HEK293 (cell line): ENCODE results near the gene MUC12.
"Not testable (repeated sequence)": the region's sequence is repeated elsewhere in the genome, so short reads cannot be mapped to it uniquely, and the experiment has no call there.

Experiments used
- CTCF ChIA-PET: fragments of 350-600 bp; formaldehyde crosslinking; extraction: SDS; loops from one replicate; lab custom pipeline; 2021; ENCODE audit warnings: antibody characterized with exemption; lab: Yijun Ruan, JAX
- POLR2A ChIA-PET: fragments of 300-600 bp; formaldehyde crosslinking; extraction: SDS; loops from one replicate; lab custom pipeline; 2020; ENCODE audit warnings: antibody characterized with exemption, inconsistent platforms; lab: Yijun Ruan, JAX
- H3K27ac ChIP-seq: fragments of 200-500 bp; sonication (Bioruptor generic); 2 replicates; pipeline ENCODE4 v1.5.1; 2014; ENCODE audit warnings: low read depth, low read length, control low read depth, inconsistent platforms; ENCODE audit errors: extremely low read depth
- H3K36me3 ChIP-seq, 2 experiments: fragments of 200-500 bp in 1 of 2; sonication (Bioruptor generic) in 1 of 2; 1 replicate in 1 of 2; 2 replicates in 1 of 2; pipeline ENCODE4 v1.5.1; 2014 to 2017; ENCODE audit warnings: inconsistent platforms in 2 of 2, low read length in 2 of 2; ENCODE audit not compliant: control insufficient read depth in 2 of 2, insufficient read depth in 1 of 2
- H3K4me1 ChIP-seq: fragments of 200-500 bp; sonication (Bioruptor generic); 2 replicates; pipeline ENCODE4 v1.5.1; 2014; ENCODE audit warnings: mild to moderate bottlenecking, low read length, inconsistent platforms; ENCODE audit not compliant: control insufficient read depth, insufficient read depth
- H3K4me3 ChIP-seq: 2 replicates; pipeline ENCODE4 v1.5.1; 2011; ENCODE audit warnings: low read depth, mild to moderate bottlenecking, control low read depth, low read length, moderate library complexity
- H3K9me3 ChIP-seq: fragments of 200-500 bp; sonication (Bioruptor generic); 2 replicates; pipeline ENCODE4 v1.5.1; 2014; ENCODE audit warnings: low read depth, low read length, inconsistent platforms; ENCODE audit not compliant: control insufficient read depth, insufficient read depth
- EGR2 ChIP-seq: fragments of 450-650 bp; formaldehyde crosslinking; IDR thresholded peaks from 2 replicates; pipeline ENCODE4 v1.5.1; 2016; ENCODE audit warnings: low read depth, missing biosample characterization, missing genetic modification characterization
- GLIS2 ChIP-seq: fragments of 450-650 bp; formaldehyde crosslinking; IDR thresholded peaks from 2 replicates; pipeline ENCODE4 v1.5.1; 2016; ENCODE audit warnings: missing biosample characterization, missing genetic modification characterization
- KLF8 ChIP-seq: fragments of 450-650 bp; formaldehyde crosslinking; IDR thresholded peaks from 2 replicates; pipeline ENCODE4 v1.5.1; 2016; ENCODE audit warnings: missing biosample characterization, missing genetic modification characterization
- PRDM6 ChIP-seq: fragments of 450-650 bp; formaldehyde crosslinking; IDR thresholded peaks from 2 replicates; pipeline ENCODE4 v1.5.1; 2017; ENCODE audit warnings: missing biosample characterization, missing genetic modification characterization
- REPIN1 ChIP-seq: fragments of 450-650 bp; formaldehyde crosslinking; IDR thresholded peaks from 2 replicates; pipeline ENCODE4 v1.5.1; 2017; ENCODE audit warnings: missing biosample characterization, missing genetic modification characterization, low read depth
- SCRT1 ChIP-seq: fragments of 450-650 bp; formaldehyde crosslinking; IDR thresholded peaks from 2 replicates; pipeline ENCODE4 v1.5.1; 2016; ENCODE audit warnings: missing biosample characterization, missing genetic modification characterization, borderline replicate concordance
- ZBTB17 ChIP-seq: fragments of 450-650 bp; formaldehyde crosslinking; IDR thresholded peaks from 2 replicates; pipeline ENCODE4 v1.5.1; 2016; ENCODE audit warnings: missing biosample characterization, missing genetic modification characterization
- ZNF121 ChIP-seq: fragments of 450-650 bp; formaldehyde crosslinking; IDR thresholded peaks from 2 replicates; pipeline ENCODE4 v1.5.1; 2016; ENCODE audit warnings: missing biosample characterization, missing genetic modification characterization
- ZNF175 ChIP-seq: fragments of 450-650 bp; formaldehyde crosslinking; IDR thresholded peaks from 2 replicates; pipeline ENCODE4 v1.5.1; 2016; ENCODE audit warnings: missing biosample characterization, missing genetic modification characterization
- ZNF324 ChIP-seq: fragments of 450-650 bp; formaldehyde crosslinking; IDR thresholded peaks from 2 replicates; pipeline ENCODE4 v1.5.1; 2016; ENCODE audit warnings: missing biosample characterization, missing genetic modification characterization
- ZNF341 ChIP-seq: fragments of 450-650 bp; formaldehyde crosslinking; IDR thresholded peaks from 2 replicates; pipeline ENCODE4; 2016; ENCODE audit warnings: low read depth, missing biosample characterization, missing genetic modification characterization
- ZNF354C ChIP-seq: fragments of 450-650 bp; formaldehyde crosslinking; IDR thresholded peaks from 2 replicates; pipeline ENCODE4 v1.5.1; 2016; ENCODE audit warnings: missing biosample characterization, missing genetic modification characterization, low read depth, borderline replicate concordance
- ZNF37A ChIP-seq: fragments of 450-650 bp; IDR thresholded peaks from 2 replicates; pipeline ENCODE4 v1.5.1; 2018; ENCODE audit warnings: missing biosample characterization, missing genetic modification characterization
- ZNF792 ChIP-seq: fragments of 450-650 bp; formaldehyde crosslinking; IDR thresholded peaks from 2 replicates; pipeline ENCODE4 v1.5.1; 2016; ENCODE audit warnings: missing biosample characterization, missing genetic modification characterization
- TF ChIP-seq, protein P1 (sequence below): fragments of 450-650 bp; formaldehyde crosslinking; IDR thresholded peaks from 2 replicates; pipeline ENCODE4 v1.5.1; 2017; ENCODE audit warnings: missing biosample characterization, missing genetic modification characterization
- TF ChIP-seq, protein P2 (sequence below): fragments of 450-650 bp; IDR thresholded peaks from 2 replicates; pipeline ENCODE4 v1.5.1; 2018; ENCODE audit warnings: missing biosample characterization, mild to moderate bottlenecking, missing genetic modification characterization

Gene MUC12

GRCh38 chr7:100991631-100992030 lies 22.3 kb downstream of the MUC12 start:
- Histone ChIP-seq H3K36me3 (no peaks in the 10 kb centered on the region), H3K4me3 (no peak overlapping the region), H3K4me1 (no peaks in the 10 kb centered on the region), H3K27ac (no peak overlapping the region), H3K9me3 (no peaks in the 10 kb centered on the region)
- CTCF ChIA-PET, result interaction anchor here (1.7 kb wide), 1 partner anchor 26 kb away, joined by 4 read pairs; no protein-coding TSS in a partner anchor
- no peak for TF ChIP-seq PRDM6 (tag by site-specific recombination)
- TF ChIP-seq SCRT1 (tag by site-specific recombination), result no peak
- TF ChIP-seq GLIS2 (tag by site-specific recombination), result no peak
- TF ChIP-seq, protein P1, sequence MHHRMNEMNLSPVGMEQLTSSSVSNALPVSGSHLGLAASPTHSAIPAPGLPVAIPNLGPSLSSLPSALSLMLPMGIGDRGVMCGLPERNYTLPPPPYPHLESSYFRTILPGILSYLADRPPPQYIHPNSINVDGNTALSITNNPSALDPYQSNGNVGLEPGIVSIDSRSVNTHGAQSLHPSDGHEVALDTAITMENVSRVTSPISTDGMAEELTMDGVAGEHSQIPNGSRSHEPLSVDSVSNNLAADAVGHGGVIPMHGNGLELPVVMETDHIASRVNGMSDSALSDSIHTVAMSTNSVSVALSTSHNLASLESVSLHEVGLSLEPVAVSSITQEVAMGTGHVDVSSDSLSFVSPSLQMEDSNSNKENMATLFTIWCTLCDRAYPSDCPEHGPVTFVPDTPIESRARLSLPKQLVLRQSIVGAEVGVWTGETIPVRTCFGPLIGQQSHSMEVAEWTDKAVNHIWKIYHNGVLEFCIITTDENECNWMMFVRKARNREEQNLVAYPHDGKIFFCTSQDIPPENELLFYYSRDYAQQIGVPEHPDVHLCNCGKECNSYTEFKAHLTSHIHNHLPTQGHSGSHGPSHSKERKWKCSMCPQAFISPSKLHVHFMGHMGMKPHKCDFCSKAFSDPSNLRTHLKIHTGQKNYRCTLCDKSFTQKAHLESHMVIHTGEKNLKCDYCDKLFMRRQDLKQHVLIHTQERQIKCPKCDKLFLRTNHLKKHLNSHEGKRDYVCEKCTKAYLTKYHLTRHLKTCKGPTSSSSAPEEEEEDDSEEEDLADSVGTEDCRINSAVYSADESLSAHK (tag by site-specific recombination), result no peak
- no peak for TF ChIP-seq ZNF341 (tag by site-specific recombination)
- TF ChIP-seq ZNF324 (tag by site-specific recombination), result no peak
- no peak for TF ChIP-seq ZNF354C (tag by site-specific recombination)
- no peak for TF ChIP-seq ZNF37A (tag by site-specific recombination)
- no peak for TF ChIP-seq ZNF792
- no peak for TF ChIP-seq ZNF175 (tag by site-specific recombination)
- no peak for TF ChIP-seq ZNF121
- TF ChIP-seq KLF8, result no peak
- TF ChIP-seq, protein P2, sequence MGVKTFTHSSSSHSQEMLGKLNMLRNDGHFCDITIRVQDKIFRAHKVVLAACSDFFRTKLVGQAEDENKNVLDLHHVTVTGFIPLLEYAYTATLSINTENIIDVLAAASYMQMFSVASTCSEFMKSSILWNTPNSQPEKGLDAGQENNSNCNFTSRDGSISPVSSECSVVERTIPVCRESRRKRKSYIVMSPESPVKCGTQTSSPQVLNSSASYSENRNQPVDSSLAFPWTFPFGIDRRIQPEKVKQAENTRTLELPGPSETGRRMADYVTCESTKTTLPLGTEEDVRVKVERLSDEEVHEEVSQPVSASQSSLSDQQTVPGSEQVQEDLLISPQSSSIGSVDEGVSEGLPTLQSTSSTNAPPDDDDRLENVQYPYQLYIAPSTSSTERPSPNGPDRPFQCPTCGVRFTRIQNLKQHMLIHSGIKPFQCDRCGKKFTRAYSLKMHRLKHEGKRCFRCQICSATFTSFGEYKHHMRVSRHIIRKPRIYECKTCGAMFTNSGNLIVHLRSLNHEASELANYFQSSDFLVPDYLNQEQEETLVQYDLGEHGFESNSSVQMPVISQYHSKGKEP (tag by site-specific recombination), result no peak
- TF ChIP-seq ZBTB17 (tag by site-specific recombination), result no peak
- TF ChIP-seq REPIN1, result no peak
- no peak for TF ChIP-seq EGR2 (tag by site-specific recombination)
- POLR2A ChIA-PET, result no interaction called here

- CTCF ChIA-PET, result interaction anchor here (0.6 kb wide), 1 partner anchor 86 kb away, joined by 3 read pairs; no protein-coding TSS in a partner anchor
- POLR2A ChIA-PET, H3K4me3 ChIP-seq, H3K27ac ChIP-seq, H3K4me1 ChIP-seq, H3K9me3 ChIP-seq, H3K36me3 ChIP-seq: not testable (repeated sequence)
Measured at GRCh38 chr7:100992280-100992679, 22.9 kb downstream of the MUC12 start.

DNA sequence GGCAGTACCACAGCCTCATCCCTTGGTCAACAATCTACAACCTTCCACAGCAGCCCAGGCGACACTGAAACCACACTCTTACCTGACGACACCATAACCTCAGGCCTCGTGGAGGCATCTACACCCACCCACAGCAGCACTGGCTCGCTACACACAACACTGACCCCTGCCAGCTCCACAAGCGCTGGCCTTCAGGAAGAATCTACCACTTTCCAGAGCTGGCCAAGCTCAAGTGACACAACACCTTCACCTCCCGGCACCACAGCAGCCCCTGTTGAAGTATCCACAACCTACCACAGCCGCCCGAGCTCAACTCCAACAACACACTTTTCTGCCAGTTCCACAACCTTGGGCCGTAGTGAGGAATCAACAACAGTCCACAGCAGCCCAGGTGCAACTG lies 25.3 kb downstream of the MUC12 start:
- POLR2A ChIA-PET, H3K27ac ChIP-seq, H3K36me3 ChIP-seq, H3K4me3 ChIP-seq, H3K9me3 ChIP-seq, CTCF ChIA-PET, H3K4me1 ChIP-seq: not testable (repeated sequence)

GRCh38 chr7:100998530-100998929 lies 29.2 kb downstream of the MUC12 start:
- H3K27ac ChIP-seq, CTCF ChIA-PET, H3K9me3 ChIP-seq, POLR2A ChIA-PET, H3K4me3 ChIP-seq, H3K36me3 ChIP-seq, H3K4me1 ChIP-seq: not testable (repeated sequence)

GRCh38 chr7:100999334-100999733 lies 30.0 kb downstream of the MUC12 start:
- H3K4me1 ChIP-seq, H3K27ac ChIP-seq, H3K36me3 ChIP-seq, H3K9me3 ChIP-seq, CTCF ChIA-PET, H3K4me3 ChIP-seq, POLR2A ChIA-PET: not testable (repeated sequence)

DNA sequence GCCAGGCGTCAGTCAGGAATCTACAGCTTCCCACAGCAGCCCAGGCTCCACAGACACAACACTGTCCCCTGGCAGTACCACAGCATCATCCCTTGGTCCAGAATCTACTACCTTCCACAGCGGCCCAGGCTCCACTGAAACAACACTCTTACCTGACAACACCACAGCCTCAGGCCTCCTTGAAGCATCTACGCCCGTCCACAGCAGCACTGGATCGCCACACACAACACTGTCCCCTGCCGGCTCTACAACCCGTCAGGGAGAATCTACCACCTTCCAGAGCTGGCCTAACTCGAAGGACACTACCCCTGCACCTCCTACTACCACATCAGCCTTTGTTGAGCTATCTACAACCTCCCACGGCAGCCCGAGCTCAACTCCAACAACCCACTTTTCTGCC lies 30.7 kb downstream of the MUC12 start:
- H3K27ac ChIP-seq, H3K4me3 ChIP-seq, CTCF ChIA-PET, H3K4me1 ChIP-seq, H3K9me3 ChIP-seq, H3K36me3 ChIP-seq, POLR2A ChIA-PET: not testable (repeated sequence)
